ENCODE results near the gene ACTRT2.

ACTRT2 gene

GRCh38 chr1:3050603-3051002, 29.3 kb downstream of the ACTRT2 start:
- in situ Hi-C loops (cut with HindIII; ENCODE audit: low sequenced_read_pairs): no loop called here

GRCh38 chr1:3051270-3052268, 30.3 kb downstream of the ACTRT2 start:
- in situ Hi-C loops (cut with HindIII; ENCODE audit: low sequenced_read_pairs): no loop called here

GRCh38 chr1:3052501-3052900, 31.2 kb downstream of the ACTRT2 start:
- in situ Hi-C loops (cut with HindIII; ENCODE audit: low sequenced_read_pairs): no loop called here

GRCh38 chr1:3053366-3053980, 32.2 kb downstream of the ACTRT2 start:
- in situ Hi-C loops (cut with HindIII; ENCODE audit: low sequenced_read_pairs): no loop called here

- in situ Hi-C loops (cut with HindIII; ENCODE audit: low sequenced_read_pairs): no loop called here
These were observed 32.7 kb downstream of the ACTRT2 start for GRCh38 chr1:3053986-3054385.

- in situ Hi-C loops (cut with HindIII; ENCODE audit: low sequenced_read_pairs): no loop called here
These were observed 33.2 kb downstream of the ACTRT2 start for GRCh38 chr1:3054474-3054873.

GRCh38 chr1:3055051-3055450, 33.8 kb downstream of the ACTRT2 start:
- in situ Hi-C loops (cut with HindIII; ENCODE audit: low sequenced_read_pairs): no loop called here

GRCh38 chr1:3056641-3057040, 35.4 kb downstream of the ACTRT2 start:
- in situ Hi-C loops (cut with HindIII; ENCODE audit: low sequenced_read_pairs): no loop called here

GRCh38 chr1:3058263-3059030, 37.2 kb downstream of the ACTRT2 start:
- in situ Hi-C loops (cut with HindIII; ENCODE audit: low sequenced_read_pairs): no loop called here

- in situ Hi-C loops (cut with HindIII; ENCODE audit: low sequenced_read_pairs): no loop called here
These were observed 38.9 kb downstream of the ACTRT2 start for GRCh38 chr1:3060127-3060526.

- in situ Hi-C loops (cut with HindIII; ENCODE audit: low sequenced_read_pairs): no loop called here
These were observed 39.6 kb downstream of the ACTRT2 start for GRCh38 chr1:3060601-3061551.

- in situ Hi-C loops (cut with HindIII; ENCODE audit: low sequenced_read_pairs): no loop called here
These were observed 40.3 kb downstream of the ACTRT2 start for GRCh38 chr1:3061566-3061965.

- in situ Hi-C loops (cut with HindIII; ENCODE audit: low sequenced_read_pairs): no loop called here
These were observed 40.8 kb downstream of the ACTRT2 start for GRCh38 chr1:3061981-3062615.

GRCh38 chr1:3062616-3063378, 41.5 kb downstream of the ACTRT2 start:
- in situ Hi-C loops (cut with HindIII; ENCODE audit: low sequenced_read_pairs): no loop called here

- in situ Hi-C loops (cut with HindIII; ENCODE audit: low sequenced_read_pairs): no loop called here
These were observed 42.4 kb downstream of the ACTRT2 start for GRCh38 chr1:3063379-3064295.

- in situ Hi-C loops (cut with HindIII; ENCODE audit: low sequenced_read_pairs): no loop called here
These were observed 43.1 kb downstream of the ACTRT2 start for GRCh38 chr1:3064296-3064850.

- in situ Hi-C loops (cut with HindIII; ENCODE audit: low sequenced_read_pairs): no loop called here
These were observed 43.6 kb downstream of the ACTRT2 start for GRCh38 chr1:3064901-3065300.

GRCh38 chr1:3065396-3065795, 44.1 kb downstream of the ACTRT2 start:
- in situ Hi-C loops (cut with HindIII; ENCODE audit: low sequenced_read_pairs): no loop called here

Measured in endothelial cell of hepatic sinusoid (primary cell).